Activated gamma-delta T cell treated with anti-CD3 and anti-CD28 coated beads, Interleukin-2, amount 50 U/mL, for 16 hours (primary cell): Measurements from ENCODE around the gene CELSR2.
"Not testable (repeated sequence)": the region's sequence is repeated elsewhere in the genome, so short reads cannot be mapped to it uniquely, and the experiment has no call there.

Source experiments
- DNase-seq: peaks from one replicate; pipeline ENCODE4 v3.0.0-alpha.2; 2020; ENCODE audit warnings: low read depth

CELSR2 gene

GRCh38 chr1:109281680-109282496 is 32.5 kb downstream of the CELSR2 start:
- no peak for DNase-seq

DNA sequence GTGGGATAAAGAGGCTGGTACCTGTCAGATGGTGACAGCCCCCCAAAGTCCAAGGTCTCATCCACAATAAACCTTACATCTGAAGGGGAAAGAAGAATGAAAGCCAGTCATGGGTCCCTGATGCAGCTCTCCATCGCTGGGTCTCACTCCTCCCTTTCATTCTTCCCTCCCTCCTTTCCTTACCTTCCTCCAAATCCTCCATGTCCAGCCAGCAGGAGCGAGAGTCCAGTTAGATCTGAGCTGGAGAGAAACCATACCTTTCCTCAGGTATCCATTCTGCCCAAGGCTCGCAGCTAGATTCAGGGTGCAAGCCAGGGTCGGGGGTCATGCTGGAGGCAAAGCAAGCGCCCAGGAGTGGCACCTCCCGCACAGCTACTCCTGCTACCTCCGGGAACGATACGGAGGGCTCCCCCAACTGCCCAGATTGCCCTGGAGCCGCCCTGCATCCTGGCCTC is 33.2 kb downstream of the CELSR2 start:
- no peak for DNase-seq

GRCh38 chr1:109282952-109283747 is 33.8 kb downstream of the CELSR2 start, which contains the start of gene PSRC1:
Gene PSRC1 (minus strand): TSS chr1:109283145.
- DNase-seq, result peak; percentile 84

DNA sequence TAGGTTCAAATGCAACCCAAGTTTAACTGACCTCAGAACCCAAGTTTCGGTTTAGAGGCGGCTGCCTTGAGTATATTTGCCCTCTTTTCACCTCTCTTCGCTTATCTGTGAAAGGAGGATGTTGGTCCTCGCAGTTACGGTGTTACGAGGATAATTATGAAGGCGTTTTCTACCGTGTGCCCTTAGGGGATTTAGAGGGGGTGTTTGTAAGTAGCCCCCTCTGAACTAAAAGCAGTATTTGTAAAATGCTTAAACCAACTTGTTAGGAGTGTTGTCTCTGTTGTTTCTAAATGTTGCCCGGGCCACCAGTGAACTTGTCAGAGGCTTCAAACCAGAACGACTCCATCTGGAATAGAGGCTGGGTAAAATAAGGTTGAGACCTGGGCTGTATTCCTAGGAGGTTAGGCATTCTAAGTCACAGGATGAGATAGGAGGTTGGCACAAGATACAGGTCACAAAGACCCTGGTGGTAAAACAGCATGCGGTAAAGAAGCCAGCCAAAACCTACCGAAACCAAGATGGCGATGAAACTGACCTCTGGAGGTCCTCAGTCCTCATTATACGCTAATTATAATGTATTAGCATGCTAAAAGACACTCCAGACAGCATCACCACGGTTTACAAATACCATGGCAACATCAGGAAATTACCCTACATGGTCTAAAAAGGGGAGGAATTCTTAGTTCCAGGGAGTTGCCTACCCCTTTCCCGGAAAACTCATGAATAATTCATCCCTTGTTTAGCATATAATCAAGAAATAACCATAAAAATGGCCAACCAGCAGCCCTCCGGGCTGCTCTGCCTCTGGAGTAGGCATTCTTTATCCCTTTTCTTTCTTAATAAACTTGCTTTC is 34.6 kb downstream of the CELSR2 start:
- DNase-seq, result no peak

- DNase-seq, result not testable (repeated sequence)
Observed at GRCh38 chr1:109286762-109287161, 37.4 kb downstream of the CELSR2 start.

DNA sequence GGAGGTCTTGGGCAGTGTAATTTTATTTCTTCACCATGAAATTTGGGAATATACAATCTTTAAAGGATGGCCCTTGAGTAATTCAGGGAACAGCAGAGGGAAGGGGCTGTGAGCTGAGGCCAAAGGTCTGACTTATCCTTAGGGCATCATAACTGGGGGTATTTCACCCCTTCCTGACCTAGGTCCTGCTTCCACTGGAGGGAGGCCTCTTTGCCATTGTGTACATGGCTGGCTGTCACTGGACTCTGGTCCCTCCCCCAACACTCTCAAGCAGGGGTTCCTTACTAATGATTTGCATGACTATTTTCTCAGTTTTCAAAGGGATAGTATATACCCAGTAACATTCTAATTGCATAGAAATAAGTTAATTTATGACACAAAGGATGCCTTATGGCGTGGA is 40.8 kb downstream of the CELSR2 start:
- no peak for DNase-seq

DNA sequence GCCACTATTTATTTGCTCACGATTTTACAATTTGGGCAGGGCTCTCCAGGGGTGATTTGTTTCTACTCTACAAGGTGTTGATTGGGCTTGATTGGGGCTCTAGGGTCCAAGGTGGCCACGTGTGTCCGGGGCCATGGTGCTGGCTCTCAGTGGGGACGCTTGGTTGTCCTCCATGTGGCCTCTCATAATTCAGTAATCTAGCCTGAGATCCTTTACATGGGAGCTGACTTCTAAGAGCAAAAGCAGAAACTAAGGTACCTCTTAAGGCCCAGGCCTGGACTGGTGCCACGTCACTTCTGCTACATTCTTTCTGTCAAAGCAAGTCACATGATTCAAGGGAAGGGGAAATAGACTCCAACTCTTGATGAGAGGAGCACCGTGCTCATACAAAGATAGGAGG is 41.7 kb downstream of the CELSR2 start:
- DNase-seq, result no peak

- DNase-seq, result no peak
Observed at GRCh38 chr1:109292364-109292763, 43.0 kb downstream of the CELSR2 start.

DNA sequence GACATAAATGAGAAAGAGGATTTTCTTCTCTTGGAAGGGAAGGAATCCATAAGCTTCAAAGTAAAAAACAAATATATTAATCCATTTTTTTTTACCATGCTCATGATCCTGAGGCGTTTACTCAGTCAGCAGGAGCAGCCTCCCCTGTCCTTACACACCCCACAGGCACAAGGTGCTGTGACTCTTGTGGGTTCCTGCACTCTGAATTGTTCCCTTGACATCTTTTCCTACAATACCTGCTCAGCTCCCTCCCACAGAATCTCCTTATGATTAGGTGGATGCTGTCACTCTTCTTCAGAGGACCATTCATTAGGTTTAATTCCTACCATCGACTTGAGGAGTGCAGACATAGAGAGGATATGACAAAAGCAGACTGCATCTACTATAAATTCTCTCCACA is 43.7 kb downstream of the CELSR2 start:
- no peak for DNase-seq

DNA sequence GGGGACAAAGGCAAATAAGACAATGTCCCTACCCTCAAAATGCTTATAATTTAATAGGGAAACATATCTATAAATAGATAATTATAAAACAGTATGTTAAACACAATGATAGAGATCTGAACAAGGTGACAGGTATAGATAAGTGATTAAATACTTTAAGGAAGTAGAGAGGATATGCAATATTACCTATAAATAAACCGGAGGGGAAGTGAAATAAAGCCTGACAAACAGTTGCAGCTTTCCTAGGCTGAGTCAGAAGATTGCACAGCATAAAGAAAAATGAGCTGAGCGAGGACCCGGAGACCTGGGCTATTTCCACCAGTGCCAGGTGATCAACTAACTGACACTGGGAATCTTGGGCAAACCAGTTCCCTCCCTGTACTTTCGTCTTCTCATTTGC is 45.1 kb downstream of the CELSR2 start:
- no peak for DNase-seq

GRCh38 chr1:109295712-109296415 is 46.5 kb downstream of the CELSR2 start:
- no peak for DNase-seq

DNA sequence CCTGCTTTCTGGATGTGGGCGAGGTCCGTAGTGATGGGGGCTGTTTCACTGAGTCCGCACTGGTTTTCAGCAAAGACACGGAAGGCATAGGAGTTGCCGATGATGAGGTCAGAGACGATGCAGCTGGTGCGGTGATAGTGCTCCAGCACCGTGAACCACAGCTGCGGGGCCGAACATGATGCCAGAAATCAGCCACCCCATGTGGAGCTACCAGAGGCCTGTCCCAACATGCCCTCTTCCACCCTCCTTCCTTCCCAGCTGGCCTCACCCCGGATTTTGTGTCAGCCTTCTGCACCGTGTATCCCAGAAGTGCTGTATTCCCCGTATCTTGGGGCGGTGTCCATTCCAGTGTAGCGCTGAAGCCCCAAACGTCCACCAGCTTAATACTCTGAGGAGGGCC is 47.4 kb downstream of the CELSR2 start:
- no peak for DNase-seq

DNA sequence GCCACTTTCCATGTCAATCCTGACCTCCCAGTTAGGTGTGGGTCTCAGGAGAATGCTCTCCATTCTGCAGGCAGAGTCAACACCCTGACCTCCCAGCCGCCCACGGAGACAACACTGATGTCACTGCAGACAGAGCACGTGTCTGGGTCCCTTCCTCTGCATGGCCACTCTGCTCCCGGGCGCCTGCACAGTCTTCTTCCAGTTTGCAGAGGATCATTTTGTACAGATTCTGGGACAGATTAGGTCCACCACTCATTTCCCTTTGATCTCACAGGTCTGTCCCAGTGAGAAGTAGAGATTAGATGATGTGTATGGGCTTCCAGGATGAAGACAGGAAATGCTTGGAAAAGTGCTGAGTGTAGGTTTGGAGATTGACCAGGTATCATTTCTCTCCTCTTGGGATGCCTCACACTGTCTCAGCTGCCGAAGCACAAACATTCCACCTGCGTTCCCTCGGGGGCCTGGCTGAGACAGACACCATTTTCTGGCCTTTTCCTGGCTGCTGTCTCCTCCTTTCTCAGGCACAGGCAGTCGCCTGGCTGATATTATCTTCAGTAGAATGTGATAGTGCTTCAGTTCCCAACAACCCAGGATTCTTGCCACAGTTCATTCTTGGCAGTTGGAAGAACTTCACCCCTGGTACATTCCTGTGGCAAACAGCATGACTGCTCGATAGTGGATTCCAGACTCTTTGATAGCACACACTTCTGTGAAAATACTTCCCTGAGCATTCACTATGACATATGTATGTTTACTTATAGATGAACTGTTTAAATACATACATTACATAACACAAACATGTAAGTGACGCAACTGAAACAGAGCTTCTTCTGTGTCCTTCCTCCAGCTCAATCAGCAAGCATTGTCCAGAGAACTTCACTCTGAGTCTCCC is 49.6 kb downstream of the CELSR2 start:
- no peak for DNase-seq

GRCh38 chr1:109299558-109300343 is 50.4 kb downstream of the CELSR2 start:
- DNase-seq, result no peak

- no peak for DNase-seq
Observed at GRCh38 chr1:109300650-109301151, 51.4 kb downstream of the CELSR2 start.

DNA sequence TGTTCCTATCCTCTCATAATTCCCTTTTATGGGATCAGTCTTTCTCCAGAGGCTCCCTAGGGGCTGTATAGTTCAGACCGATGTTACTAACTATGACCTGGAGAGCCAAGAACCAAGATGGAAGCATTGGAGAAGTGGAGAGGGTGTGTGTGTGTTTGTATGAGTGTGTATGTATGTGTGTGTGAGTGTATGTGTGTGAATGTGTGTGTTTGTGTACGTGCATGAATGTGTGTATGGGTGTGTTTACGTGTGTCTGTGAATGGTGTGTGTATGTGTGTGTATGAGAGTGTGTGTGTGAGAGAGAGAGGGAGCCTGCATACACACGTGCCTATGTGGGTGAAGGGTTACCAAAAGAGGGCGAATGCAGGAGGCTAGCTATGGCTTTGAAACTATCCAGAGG is 52.5 kb downstream of the CELSR2 start:
- no peak for DNase-seq

DNA sequence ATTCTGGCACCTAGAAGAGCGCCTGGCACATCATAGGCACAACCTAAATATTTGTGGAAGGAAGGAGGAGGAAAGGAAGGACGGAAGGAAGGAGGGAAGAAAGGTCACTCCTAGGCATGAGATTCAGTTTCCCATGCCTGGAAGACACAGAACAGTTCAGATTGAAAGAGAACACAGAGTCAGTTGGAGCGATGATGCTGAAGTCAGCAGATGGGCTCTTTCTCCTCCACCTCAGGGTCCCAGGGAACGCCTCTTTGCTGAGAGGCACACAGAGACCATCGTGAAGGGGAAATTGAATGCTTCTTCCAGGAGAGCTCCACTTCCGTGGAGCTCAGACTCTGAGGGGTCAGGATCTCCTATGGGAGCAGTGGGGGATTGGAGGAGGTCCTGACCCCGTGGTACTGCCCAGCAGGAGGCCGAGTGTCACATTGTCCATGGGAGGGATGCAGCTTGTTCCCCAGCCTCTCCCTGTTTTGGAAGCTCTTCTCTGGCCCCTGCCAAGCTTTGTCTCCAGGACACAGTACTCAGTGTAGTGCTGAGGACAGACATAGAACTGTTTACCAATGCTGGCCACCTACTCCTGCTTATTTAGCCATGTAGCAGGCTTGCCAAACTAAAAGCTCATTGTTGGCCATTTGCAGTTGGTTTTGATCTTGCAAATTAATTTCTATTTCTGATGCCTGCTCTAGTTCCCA is 55.0 kb downstream of the CELSR2 start:
- no peak for DNase-seq

GRCh38 chr1:109305991-109306390 is 56.7 kb downstream of the CELSR2 start:
- not testable (repeated sequence) for DNase-seq

GRCh38 chr1:109306832-109307273 is 57.5 kb downstream of the CELSR2 start, which contains the start of gene MYBPHL:
Gene MYBPHL (minus strand): TSS chr1:109307011. CDS start chr1:109306991, 20 bp downstream.
- no peak for DNase-seq
